Umbilical cord (tissue), 2 donors: Measurements from ENCODE around the gene CA12. TPM values are rescaled to one million over a fixed set of nuclear protein-coding genes. Genes with fewer than 3 reads are reported as not detected.
"Not testable (repeated sequence)": the region's sequence is repeated elsewhere in the genome, so short reads cannot be mapped to it uniquely, and the experiment has no call there.

Source experiments
- DNase-seq: peaks from one replicate; pipeline ENCODE4 v3.0.0-alpha.2; 2015; ENCODE audit warnings: low spot score
- total RNA-seq: library from RNA; depleted of rRNA; stranded (reverse); fragments of >200 nt; gene quantifications from one replicate; pipeline ENCODE4 v1.2.3, GENCODE V29; 2014; ENCODE audit warnings: low replicate concordance; ENCODE audit not compliant: insufficient read depth

The CA12 gene
- total RNA-seq, 1 donor from 2014 or later: 46.9 TPM

DNA sequence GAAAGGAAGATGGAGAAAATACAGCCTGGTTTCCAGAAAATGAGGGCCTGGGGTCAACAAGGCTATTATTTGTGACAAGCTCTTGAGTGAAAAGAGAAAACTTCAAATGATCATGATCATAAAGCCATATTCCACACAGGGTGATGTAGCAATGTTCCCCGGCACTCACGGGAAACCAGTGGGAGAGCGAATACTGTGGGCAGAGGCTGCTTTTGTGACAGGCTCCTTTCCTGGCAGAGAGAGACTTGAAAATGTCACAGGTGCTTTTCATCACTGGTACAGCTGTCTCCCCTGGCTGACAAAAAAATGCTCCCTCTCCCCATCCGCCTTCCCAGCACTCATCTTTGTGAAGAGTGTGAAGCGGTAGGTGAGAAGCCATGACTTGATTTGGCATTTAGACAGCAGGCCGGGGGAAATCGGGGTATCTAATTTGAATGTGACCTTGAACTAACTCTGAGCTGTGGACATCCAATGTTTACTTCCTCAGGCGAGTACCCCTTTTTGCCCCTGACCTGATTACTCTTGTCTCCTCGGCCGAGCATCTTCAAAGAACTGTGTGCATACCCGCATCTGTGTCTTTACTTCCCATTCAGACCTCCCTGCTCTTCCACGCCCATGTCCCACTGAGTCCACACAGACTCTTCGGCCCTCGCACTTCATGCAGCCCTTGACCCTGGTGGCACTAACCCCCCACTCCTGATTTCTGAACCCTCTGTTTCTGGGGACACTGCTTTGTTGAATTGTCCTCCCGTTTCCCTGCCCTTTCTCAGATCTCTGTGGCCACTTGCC is 23.2 kb downstream of the CA12 start:
- DNase-seq: no peak

DNA sequence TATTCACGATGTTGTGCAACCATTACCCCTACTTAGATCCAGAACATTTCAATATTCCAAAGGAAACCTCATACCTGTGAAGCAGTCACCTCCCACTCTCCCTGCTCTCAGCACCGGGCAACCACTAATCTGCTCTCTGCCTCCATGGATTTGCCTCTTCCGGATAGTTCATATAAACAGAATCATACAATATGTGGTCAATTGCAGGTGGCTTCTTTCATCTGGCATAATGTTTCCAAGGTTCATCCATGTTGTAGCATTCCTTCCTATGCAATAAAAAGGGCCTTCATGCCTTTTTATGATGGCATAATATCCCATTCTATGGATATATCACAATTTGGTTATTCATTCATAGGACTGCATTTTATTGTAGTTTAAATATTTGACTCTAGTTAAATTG is 23.9 kb downstream of the CA12 start:
- no peak for DNase-seq

DNA sequence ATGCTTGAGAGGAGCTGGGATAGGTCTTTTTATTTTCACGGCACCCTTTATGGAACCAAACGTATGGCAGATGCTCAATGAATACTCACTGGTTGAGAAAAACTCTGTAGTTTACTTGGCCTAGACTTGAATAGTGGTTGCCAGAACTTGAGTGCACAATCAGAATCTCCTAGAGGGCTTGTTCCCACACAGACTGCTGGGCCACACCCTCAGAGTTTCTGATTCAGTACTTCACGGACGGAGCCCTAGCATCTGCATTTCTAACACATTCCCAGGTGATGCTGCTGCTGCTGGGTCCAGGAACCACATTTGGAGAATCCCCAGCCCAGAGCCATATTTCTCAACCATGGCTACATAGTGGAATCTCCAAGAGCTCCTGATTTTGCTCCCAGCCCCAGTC is 24.6 kb downstream of the CA12 start:
- DNase-seq: no peak

DNA sequence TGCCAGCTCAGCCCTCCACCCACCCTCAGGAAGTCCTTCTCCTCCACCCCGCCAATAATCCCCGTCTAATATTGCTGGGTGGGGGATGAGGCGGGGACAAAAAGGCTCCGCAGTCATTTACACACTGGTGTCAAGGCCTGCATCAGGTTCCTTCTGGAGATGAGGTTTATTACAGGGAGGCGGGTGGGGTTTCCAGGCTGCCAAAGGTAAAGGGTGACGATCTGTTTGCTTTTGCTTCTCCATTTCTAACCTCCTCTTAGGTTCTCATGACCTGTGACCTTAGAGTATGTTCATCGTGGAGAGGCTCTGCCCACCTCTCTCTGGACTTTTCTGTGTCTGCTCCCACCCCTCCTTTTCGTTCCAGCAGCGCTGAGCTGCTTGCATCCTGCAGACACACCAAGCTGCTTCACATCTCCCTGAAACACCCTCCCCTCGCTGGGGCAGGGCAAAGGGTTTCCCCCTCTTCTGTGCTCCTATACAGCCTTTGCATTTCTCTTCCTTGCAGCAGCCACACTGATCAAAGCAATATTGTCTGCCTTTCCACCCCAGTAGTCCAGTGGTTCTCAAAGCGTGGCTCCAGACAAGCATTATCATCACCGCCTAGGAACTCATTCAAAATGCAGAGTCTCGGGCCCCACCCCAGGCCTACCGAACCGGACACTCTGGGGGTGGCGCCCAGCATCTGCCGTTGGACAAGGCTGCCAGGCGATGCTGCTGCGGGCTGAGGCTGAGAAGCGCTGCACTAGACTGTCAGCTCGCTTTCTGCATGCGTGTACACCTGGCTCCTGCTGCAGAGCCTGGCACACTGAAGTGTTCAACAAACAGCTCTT is 26.6 kb downstream of the CA12 start:
- no peak for DNase-seq

DNA sequence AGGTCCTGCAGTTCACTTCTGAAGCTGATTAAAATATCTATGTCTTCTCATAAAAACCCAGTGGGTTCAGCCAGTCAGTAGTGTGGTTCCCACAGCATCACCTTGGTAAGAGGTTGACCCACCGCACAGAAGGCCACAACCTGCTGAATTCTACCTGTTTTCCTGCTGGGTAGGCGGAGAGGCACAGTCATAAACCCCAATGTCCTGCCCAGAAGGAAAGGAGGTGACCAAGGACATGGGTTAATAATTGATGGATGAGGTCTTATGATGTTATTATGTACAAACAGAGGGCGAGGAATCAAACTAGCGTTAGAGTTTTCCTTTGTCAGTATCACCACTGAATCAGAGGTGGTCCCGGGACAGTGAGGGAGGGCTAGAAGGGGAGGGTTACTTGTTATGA is 27.8 kb downstream of the CA12 start:
- DNase-seq: no peak

DNA sequence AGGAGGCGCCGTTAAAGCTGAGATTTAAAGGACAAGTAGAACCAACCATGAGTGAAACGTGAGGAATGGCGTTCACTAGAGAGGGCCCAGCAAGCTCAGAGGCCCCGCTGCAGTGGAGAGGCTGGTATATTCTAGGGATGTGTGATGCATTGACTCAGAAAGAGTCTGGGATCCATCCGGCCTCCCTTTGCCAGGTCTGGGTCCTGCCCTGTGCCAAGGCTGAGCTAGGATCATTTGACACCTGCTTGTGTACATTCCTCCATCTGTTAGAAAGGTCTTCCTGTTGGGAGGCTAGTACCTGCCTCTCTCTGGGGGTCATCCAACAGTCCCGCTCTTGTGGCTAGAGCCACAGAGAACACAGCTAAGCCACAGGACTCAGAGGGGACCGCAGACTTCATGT is 28.4 kb downstream of the CA12 start:
- DNase-seq: no peak

DNA sequence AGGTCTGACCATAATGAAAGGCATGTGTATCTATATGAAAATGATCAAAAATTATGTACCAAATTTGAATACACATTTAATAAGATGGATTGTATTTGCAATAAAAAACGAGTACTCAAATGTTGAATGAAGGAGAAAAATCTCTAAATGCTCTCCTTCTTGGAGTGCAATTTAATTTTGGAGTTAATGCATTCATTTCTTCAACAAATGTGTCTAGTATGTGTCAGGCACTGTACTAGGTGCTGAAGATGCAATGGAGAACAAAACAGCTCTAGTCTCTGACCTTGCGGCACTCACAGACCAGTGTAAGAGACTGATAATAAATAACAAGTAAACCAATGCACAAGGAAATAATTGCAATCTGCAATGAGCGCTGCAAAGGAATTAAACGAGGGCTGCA is 28.8 kb downstream of the CA12 start:
- DNase-seq: no peak

DNA sequence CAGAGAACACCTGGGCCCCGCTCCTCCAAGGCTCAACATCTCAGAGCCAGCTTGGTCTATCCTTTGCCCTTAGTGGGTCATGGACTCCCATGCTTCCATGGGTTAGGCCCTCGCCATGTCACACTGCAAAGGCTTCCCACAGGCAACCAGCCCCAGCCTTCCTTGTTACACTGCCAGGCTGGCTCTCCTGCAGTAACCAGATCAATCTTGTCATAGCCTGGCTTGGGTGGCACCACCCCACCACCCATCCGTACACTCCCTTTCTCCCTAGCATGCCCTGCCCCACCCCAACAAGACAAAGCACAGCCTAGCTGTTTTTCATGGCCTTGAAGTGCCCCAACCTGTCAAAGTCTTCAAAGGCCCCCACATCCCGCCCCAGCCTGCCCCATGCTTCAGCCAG is 30.5 kb downstream of the CA12 start:
- no peak for DNase-seq

DNA sequence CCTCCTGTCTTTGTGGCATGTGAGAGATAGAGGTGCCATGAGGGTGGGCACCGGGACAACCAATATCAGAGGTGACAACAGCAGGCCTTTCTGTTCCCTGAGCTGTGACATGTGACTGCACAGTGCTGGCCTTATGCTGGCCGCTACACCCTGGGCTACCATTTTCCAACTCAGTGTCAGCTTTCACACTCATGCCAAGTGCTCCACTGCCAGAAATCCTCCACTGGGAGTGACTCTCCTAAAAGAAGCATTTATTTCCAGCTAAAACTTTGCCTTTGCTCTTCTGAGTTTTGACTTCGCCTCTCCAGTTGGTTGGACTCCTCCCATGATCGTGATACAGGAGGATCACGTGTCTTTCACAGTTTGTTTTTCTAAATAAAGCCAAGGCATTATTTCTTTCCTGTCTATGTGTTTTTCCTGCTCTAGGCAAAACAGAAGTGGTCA is 31.4 kb downstream of the CA12 start:
- DNase-seq: no peak

DNA sequence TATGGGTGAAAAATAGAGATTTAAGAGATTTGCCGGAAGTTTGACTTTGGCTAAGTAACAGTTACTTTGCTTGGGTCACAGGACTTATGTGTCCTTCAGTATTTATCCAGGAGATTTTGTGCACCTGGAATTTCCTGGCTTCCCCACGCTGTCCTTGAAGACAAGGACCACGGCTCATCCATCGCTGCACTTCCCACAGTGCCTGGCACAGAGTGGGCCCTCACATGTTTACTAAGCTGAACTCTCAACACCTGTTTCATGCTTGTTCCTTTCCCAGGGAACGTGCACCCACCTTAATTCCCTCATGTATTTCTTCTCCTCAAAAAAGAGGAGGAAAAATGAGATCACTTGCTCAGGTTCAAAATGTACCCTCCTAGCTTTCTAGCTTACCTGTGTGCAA is 32.0 kb downstream of the CA12 start:
- no peak for DNase-seq

DNA sequence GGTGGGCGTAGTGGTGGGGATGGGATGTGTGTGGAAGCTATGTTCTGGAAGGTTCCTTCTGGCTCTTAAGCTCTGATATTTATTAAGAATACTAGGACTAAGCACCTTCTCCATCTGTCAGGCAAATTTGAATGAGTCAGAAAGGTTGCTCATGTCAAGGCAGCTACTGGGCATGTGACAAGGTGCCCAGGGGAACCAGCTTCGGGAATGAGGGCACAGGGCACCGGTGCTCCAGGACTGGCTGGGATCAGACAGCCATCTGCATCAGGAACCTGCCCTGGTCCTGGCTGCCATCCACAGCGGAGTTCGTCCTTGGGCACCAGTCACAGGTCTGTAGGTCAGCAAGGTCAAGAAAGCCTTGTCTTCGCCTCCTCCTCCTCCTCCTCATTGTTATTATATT is 32.5 kb downstream of the CA12 start:
- no peak for DNase-seq

DNA sequence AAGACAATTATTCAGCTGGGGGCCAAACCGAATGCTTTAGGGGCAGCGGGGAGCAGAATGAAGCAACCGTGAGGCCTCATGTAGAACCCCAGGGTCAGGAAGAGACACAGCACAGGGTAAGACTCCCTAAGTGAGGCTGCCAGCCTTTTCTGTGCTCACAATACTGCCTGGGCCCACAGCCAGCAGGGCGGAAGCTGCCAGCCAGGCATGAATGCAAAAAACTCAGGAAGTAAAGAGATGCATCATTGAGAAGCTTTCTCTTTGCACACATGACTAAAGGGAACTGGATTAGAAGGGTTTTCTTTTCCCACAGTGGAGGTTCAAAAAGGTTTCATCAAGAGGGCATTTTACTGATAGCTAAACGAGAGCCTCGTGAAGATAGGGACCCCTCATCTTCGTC is 33.3 kb downstream of the CA12 start:
- peak; percentile 86 for DNase-seq

DNA sequence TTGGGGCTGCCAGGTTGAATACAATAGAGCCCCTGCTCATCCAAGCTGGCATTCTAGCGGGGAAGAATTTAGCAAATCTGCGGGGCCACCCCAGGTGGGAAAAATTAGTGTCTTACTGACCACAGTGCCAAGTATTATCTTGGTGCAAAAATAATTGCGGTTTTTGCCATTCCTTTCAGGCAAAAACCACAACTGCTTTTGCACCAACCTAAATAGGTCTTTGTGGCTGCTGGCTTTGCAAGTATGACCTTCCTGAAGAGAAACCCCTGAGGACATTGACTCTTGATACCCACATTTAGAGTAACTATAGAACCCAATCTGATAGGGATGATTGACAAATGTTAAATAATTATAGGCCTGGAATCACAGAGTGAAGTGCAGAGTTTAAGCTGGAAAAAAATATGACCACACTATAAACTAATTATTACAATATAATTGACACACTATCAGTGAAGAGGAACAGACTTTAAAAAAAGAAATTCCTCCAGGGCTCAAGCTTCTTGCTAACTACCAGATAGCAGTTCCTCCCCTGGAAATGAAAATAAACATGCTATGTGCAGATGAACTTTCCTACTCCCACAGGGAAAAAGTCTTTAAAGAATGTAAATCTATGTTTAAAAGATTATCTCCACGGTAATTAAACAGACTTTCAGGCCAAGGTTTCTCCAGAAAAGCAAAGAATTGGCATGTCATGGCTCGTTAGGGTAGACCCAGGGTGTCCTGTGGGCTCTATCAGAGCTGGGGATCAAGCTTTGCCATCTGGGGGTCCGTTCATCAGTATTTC is 34.4 kb downstream of the CA12 start:
- DNase-seq: no peak

DNA sequence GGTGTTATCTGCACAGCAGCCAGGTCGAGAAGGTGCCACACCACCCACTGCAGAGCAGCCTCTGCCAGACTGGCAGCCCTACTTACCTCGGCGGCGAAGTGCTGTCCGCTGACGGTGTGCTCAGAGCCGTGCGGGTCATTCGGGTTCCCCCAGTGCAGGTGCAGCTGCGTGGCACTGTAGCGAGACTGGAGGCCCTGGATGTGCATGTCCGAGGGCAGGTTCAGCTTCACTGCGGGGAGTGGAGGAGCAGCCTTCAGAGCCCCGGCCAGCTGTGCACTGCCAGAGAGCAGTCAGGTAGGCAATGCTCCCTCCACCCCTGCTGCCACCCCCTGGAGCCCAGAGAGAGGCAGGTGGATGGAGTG is 36.3 kb downstream of the CA12 start:
- DNase-seq: no peak

DNA sequence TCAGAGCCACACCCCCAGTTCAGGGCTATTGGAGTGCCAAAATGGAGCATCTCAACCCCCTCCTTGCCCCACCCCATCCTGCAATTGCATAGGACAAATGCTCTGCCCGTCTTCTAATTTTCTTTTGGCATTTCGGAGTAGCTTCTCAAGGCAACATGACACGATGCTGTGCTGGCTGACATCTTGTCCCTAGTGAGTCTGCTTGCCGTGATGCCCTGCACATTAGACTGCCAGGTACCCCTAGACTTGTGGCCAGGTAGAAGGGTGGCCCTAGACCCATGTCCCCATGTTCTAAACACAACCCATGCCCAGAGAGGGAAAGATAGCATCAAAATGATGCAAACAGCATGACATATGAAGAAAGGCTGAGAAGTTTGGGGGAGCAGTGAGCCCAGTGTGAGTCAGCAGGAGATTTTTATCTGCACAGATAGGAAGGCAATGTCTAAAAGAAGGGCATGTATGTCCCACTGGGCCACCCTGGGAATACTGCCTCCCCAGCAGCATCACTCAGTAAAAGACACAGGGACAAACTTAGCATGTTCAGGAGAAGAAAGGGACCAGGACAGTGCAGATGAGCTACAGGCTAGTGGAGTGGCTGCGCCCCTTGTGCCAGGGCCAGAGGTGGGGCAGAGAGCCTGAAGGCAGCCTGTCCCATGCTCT is 36.8 kb downstream of the CA12 start:
- no peak for DNase-seq

DNA sequence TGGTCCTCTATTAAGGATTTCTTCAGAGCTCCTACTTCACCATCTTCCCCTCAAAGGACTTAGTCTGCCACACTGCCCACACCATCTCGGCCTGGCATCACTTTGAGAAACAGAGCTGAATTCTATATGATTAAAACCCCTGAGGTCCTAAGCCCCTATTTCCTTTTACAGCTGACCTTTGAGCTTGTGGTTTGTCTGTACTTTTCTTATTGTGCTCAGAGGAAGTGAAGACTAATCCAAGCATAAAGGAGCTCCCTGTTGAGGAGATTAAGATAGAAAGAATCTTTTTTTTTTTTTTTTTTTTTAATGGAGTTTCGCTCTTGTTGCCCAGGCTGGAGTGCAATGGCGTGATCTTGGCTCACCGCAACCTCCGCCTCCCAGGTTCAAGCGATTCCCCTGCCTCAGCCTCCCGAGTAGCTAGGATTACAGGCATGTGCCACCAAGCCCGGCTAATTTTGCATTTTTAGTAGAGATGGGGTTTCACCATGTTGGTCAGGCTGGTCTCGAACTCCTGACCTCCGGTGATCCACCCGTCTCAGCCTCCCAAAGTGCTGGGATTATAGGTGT is 38.6 kb downstream of the CA12 start:
- DNase-seq: not testable (repeated sequence)

DNA sequence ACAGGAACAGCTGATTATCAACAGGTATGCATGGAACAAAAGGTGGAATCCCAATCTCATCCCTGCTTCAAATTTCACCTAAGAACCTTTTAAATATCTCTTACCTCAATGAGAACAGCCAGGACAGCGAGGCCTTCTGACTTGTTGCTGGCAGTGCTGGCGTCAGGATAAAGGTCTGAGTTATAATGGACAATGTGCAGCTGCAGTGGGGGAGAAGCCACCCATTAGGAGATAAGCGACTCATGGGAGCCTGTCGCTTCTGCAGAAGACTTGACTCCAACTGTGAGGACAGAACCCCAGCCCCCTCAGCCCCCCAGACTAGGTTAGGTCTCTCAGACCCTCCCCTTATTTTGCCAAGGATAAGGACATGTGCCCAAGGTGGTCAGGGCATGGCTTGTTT is 39.7 kb downstream of the CA12 start:
- no peak for DNase-seq

DNA sequence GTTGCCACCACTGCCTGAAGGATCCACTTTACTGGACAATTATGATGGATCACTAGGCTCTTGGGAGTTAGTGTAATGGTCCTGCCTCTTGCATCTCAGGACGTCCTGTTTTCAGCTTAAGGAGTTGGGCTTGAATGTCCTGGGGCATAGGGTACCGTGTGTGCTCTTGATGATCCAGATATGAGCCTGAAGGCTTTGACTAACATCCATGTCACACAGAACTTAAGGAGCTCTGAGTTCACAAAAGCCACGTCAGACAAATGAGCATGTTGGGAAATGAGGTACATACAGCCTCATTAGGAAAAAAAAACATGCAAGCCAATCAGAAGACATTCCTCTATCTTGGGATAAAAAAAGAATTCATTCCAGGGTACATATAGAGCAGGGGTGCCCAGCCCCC is 40.8 kb downstream of the CA12 start:
- no peak for DNase-seq

DNA sequence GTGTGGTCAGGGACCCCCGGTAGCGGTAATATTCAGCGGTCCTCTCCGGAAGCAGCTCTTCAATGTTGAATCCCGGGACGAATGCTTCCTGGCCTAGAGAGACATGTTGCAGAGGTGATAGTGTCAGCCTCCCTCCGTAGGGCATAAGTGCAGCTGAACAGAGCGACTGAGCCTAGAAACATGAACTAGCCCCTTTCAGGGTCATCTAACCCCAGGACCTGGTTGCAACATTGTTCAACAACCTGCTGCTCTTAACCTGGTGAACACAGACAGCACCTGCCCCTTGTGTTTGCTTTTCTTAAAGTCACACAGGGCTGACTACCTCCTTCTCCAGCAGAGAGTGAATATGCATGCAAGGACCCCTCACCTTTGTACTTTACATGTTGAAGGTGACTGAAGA is 41.3 kb downstream of the CA12 start:
- no peak for DNase-seq

DNA sequence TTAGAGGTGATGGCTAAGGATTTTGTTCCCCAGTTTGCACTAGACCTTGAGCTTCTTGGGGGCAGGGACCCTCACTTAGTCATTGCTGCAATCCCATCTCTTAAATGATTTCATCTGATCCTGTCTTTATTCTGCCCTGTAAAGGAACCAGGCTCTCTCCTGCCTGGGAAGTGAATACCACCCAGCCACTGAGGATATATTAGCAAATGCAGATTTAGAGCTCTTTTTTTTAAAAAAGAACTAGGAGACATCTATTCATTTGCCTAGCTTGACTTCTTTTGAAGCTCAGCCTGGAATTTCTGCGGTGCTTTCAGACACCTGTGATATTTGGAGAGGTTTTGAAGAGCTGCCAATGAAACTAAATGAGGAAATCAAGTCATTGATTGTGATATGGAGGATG is 41.8 kb downstream of the CA12 start:
- no peak for DNase-seq

DNA sequence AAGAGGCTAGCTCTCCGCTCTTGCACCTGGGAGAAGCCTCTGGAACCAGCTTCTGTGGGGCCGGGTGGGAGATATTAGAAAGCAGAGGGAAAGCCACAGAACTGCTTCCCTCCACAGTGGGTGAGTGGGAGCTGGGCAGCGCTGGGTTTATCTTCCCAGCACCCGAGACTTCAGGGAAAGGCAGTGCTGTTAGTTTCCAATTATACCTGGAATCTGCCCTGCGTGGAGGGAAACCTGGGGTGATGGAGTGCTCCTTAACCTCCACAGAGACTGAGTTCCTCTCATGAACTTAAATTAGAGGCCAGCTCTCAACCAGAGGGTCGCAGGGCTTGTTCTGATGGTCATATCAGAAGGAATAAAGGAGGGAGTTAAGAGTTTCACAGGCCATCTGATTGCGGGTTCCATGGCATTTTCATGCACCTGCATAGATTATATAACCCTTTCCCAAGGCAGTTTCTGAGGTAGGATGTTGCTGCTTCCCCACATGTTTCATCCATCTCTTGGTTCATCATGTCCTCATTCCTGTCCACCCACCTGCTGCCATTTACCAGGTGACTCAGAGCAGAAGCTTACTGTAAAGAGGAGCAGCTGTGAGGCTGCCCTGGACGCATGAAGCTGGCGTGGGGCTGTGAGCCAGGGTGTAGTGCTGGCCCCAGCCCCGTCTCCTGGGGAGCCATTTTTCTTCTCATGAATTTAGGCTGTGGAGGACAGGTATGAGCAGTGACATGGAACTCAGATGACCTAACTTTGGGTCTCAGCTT is 42.5 kb downstream of the CA12 start:
- DNase-seq: no peak
